Nephron (organoid): ENCODE measurements around the gene LRRC4C.
A peak's percentile ranks its signal among the peaks of the same experiment; 100 is the strongest.

Experiments used
- H3K27ac Mint-ChIP-seq, 3 experiments: 2 replicates each; pipeline ENCODE4 v1.8.0; 2020; ENCODE audit warnings: mixed read lengths in 3 of 3, mild to moderate bottlenecking in 2 of 3, moderate library complexity in 1 of 3
- H3K27me3 Mint-ChIP-seq: 2 replicates; pipeline ENCODE4 v1.8.0; 2021; ENCODE audit warnings: low read depth, mild to moderate bottlenecking, moderate library complexity, mixed read lengths
- H3K36me3 Mint-ChIP-seq: 2 replicates; pipeline ENCODE4 v1.8.0; 2020; ENCODE audit warnings: low read depth, mixed read lengths
- H3K4me1 Mint-ChIP-seq: 2 replicates; pipeline ENCODE4 v1.8.0; 2020; ENCODE audit warnings: mixed read lengths
- H3K4me3 Mint-ChIP-seq, 3 experiments: 2 replicates each; pipeline ENCODE4 v1.8.0; 2020; ENCODE audit warnings: mild to moderate bottlenecking in 3 of 3, mixed read lengths in 3 of 3, moderate library complexity in 2 of 3
- H3K9me3 Mint-ChIP-seq: 2 replicates; pipeline ENCODE4 v1.8.0; 2020; ENCODE audit warnings: mixed read lengths
- CTCF ChIP-seq, 3 experiments: fragments of 200-600 bp; sonication (generic); IDR thresholded peaks; one replicate each; pipeline ENCODE4 v1.5.0; 2021; ENCODE audit warnings: antibody characterized with exemption in 3 of 3; ENCODE audit not compliant: unreplicated experiment in 3 of 3

LRRC4C gene

DNA sequence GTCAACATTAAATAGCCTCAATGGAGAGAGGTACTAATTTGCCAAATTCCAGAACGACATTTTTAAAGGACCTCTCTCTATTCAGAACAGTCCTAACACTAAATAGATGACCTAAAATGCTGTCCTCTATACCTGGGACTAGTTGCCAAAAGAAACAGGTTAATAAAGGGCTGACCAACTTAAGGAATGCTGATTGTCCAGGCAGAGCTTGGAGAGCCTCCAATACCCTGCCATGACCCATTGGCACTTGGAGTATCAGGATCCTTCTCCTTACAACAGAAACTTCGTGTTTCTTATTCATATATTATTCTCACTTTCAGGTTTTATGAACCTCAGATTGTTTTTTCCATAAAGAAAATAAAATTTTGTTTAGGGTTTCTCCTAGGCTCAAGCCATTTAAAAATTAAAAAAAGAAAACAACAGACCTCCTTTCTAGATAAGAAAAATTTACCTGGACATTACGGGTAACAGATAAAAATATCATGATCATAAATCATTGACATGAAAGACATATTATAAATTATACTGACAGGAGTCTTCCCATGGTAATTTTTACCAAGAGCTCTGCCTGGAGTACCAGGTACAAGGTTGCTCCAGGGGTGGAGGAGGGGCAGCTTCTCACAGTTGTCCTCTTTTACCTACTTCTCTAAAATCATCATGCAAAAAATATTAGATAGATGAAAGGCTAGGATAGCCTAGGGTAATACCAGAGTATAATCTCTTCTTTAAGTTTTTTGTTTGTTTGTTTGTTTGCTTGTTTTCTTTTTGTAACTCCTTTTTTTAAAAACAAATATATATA lies 2.0 kb downstream of the LRRC4C start:
- Mint-ChIP-seq H3K4me3 (no peak overlapping the region), H3K4me1 (peaks cover 11% of the 10 kb centered on the region), H3K27ac (no peak overlapping the region), H3K27me3 (peaks cover 8% of the 10 kb centered on the region), H3K36me3 (no peaks in the 10 kb centered on the region), H3K9me3 (no peaks in the 10 kb centered on the region)
- no peak for TF ChIP-seq CTCF (IDR thresholded peaks at IDR 0.05; ENCODE audit: unreplicated experiment in 3 of 3)

DNA sequence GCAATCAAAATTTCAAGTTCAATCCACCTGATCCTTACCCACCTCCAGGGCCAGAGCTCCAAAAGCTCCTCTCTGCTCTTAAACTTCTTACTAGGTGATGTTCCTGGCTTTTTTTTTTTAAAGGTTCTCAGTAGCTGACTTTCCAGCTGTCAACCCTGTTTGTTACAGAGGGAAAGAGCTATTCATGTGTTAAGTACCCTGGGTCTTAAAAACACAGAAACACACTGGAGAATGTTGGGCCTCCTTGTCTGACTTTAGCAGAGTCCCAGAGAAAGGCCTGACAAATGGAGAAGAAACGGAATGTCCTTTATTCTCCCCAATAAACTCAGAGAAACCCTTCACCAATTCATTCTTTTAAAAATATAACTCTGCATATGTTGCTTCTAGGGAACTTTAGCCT lies 3.2 kb downstream of the LRRC4C start:
- peaks cover 11% of the 10 kb centered on the region for H3K4me1 Mint-ChIP-seq
- H3K4me3 Mint-ChIP-seq: no peak overlapping the region
- peaks cover 8% of the 10 kb centered on the region for H3K27me3 Mint-ChIP-seq
- H3K27ac Mint-ChIP-seq: no peak overlapping the region
- H3K36me3 Mint-ChIP-seq: no peaks in the 10 kb centered on the region
- no peaks in the 10 kb centered on the region for H3K9me3 Mint-ChIP-seq
- no peak for TF ChIP-seq CTCF (IDR thresholded peaks at IDR 0.05; ENCODE audit: unreplicated experiment in 3 of 3)

GRCh38 chr11:41451011-41451410 lies 8.4 kb downstream of the LRRC4C start:
- TF ChIP-seq CTCF (IDR thresholded peaks at IDR 0.05; ENCODE audit: unreplicated experiment in 3 of 3): no peak
- no peaks in the 10 kb centered on the region for H3K27me3 Mint-ChIP-seq
- no peaks in the 10 kb centered on the region for H3K36me3 Mint-ChIP-seq
- H3K4me3 Mint-ChIP-seq: no peak overlapping the region
- peaks cover 12% of the 10 kb centered on the region for H3K4me1 Mint-ChIP-seq
- H3K27ac Mint-ChIP-seq: no peak overlapping the region
- no peaks in the 10 kb centered on the region for H3K9me3 Mint-ChIP-seq

DNA sequence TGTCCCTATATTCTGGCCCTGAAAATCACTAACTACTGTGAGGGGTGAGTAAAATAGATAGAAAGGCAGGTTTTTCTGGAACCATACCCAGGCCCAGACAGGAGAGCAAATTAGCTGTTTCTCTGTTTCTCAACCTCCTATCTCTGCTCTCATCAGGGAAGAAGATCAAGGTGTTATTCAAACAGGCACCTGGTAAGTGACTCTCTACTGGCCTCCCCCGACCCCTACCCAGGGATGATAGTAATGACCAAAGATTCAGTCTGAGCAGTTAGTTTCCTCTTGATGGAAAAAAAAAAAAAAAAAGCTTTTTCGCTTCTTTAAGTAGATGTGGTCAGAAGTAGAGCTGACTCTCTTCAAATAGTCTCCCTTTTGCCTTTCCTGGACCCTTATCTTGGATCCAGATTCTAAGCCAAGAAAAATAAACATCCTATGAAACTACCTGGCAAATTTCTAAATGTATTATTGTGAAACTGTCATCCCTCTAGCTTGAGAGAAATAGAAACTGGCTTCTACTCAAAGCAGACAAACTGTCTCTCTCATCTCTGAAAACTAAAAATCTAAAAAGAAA lies 9.9 kb downstream of the LRRC4C start:
- peak overlapping the region in 1 of 3 experiments; percentile 54 for H3K27ac Mint-ChIP-seq
- no peak overlapping the region for H3K4me3 Mint-ChIP-seq
- H3K9me3 Mint-ChIP-seq: no peaks in the 10 kb centered on the region
- no peak for TF ChIP-seq CTCF (IDR thresholded peaks at IDR 0.05; ENCODE audit: unreplicated experiment in 3 of 3)
- H3K36me3 Mint-ChIP-seq: no peaks in the 10 kb centered on the region
- peaks cover 12% of the 10 kb centered on the region for H3K4me1 Mint-ChIP-seq
- no peaks in the 10 kb centered on the region for H3K27me3 Mint-ChIP-seq

GRCh38 chr11:41446566-41446965 lies 12.9 kb downstream of the LRRC4C start:
- peak overlapping the region; percentile 92 to 95 (median 92) for H3K27ac Mint-ChIP-seq
- H3K4me1 Mint-ChIP-seq: peaks cover 12% of the 10 kb centered on the region
- H3K27me3 Mint-ChIP-seq: no peaks in the 10 kb centered on the region
- TF ChIP-seq CTCF (IDR thresholded peaks at IDR 0.05; ENCODE audit: unreplicated experiment in 3 of 3): no peak
- H3K9me3 Mint-ChIP-seq: no peaks in the 10 kb centered on the region
- H3K4me3 Mint-ChIP-seq: no peak overlapping the region
- H3K36me3 Mint-ChIP-seq: no peaks in the 10 kb centered on the region

DNA sequence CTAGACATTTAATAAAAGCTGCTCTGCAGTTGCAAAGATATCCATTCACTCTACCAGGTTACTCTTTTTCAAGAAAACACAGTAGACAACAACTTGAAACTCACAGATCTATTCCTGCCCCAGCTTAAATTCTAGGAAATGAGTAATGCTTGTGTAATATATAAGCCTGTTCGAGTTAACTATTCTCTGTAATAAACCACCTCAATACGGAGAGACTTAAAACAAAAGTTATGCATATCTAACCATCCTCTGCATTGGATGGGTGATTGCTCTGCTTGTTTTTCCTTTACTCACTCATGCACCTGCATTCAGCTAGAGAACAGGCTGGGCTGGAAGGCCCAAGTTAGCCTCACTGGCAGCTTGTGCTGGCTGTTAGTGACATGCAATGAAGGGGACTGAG lies 13.3 kb downstream of the LRRC4C start:
- H3K4me1 Mint-ChIP-seq: peaks cover 12% of the 10 kb centered on the region
- no peak for TF ChIP-seq CTCF (IDR thresholded peaks at IDR 0.05; ENCODE audit: unreplicated experiment in 3 of 3)

More for the DNA sequence above, 13.3 kb downstream of the LRRC4C start:
- Mint-ChIP-seq H3K9me3 (no peaks in the 10 kb centered on the region), H3K27ac (peak overlapping the region; percentile 92 to 95 (median 92)), H3K4me3 (no peak overlapping the region), H3K27me3 (no peaks in the 10 kb centered on the region), H3K36me3 (no peaks in the 10 kb centered on the region)
